ENCODE measurements around the gene ASPSCR1. TPM values are rescaled to one million over a fixed set of nuclear protein-coding genes. Genes with fewer than 3 reads are reported as not detected.

Gene ASPSCR1
- total and polyA plus RNA-seq, 10 of the 15 experiments (the other 5 are each of a cell fraction or from before 2014, with no cell fraction given) = 1.5 to 48.4 (median 25.4) TPM

- H3K4me3 ChIP-seq = no peak overlapping the region
- no peak overlapping the region for H3K9ac ChIP-seq (ENCODE audit: control insufficient read depth, insufficient read depth, low read length)
- ChIA-PET POLR2A (interaction anchor here (2.4 kb wide), 1 partner anchor 17 kb away, joined by 6 read pairs; the partner anchor contains the start of gene DCXR), CTCF (no interaction called here), RAD21 (ENCODE audit: unreplicated experiment) (no interaction called here), SMC1A (ENCODE audit: uncharacterized antibody, unreplicated experiment) (no interaction called here)
- in situ Hi-C loops (cut with MboI) (no loop called here), intact Hi-C loops (cut with micrococcal nuclease; ENCODE audit: unreplicated experiment) (loop anchor here (5.0 kb wide), 1 partner anchor 43 kb away; the partner anchor contains the start of gene FASN)
- no peaks in the 10 kb centered on the region for H3K27me3 ChIP-seq (replicated peaks in 1 of 2; ENCODE audit: control insufficient read depth in 2 of 2, insufficient read depth in 2 of 2, low read length in 1 of 2)
- no peak overlapping the region for H3K27ac ChIP-seq (ENCODE audit: control insufficient read depth, insufficient read depth)
- ATAC-seq = no peak
- H3K36me3 ChIP-seq (ENCODE audit: control insufficient read depth in 2 of 2, insufficient read depth in 2 of 2, low read length in 1 of 2) = peaks cover 0 to 19% of the 10 kb centered on the region in 2 experiments
- H4K20me1 ChIP-seq (ENCODE audit: control insufficient read depth, insufficient read depth) = no peaks in the 10 kb centered on the region
- TF ChIP-seq SUPT20H (IDR thresholded peaks at IDR 0.05; ENCODE audit: borderline replicate concordance, control insufficient read depth, low read depth, low read length) = no peak
- no peak for TF ChIP-seq POU2F2 (IDR thresholded peaks at IDR 0.05; ENCODE audit: borderline replicate concordance, low read depth, low read length)
- TF ChIP-seq BCL3 (IDR thresholded peaks at IDR 0.05; ENCODE audit: borderline replicate concordance, insufficient read depth, low read depth, low read length, poor library complexity, severe bottlenecking) = no peak
- TF ChIP-seq YBX1 (IDR thresholded peaks at IDR 0.05) = no peak
- TF ChIP-seq FOXM1 (IDR thresholded peaks at IDR 0.05; ENCODE audit: low read depth, low read length) = no peak
- no peak for TF ChIP-seq TAF1 (IDR thresholded peaks at IDR 0.05; ENCODE audit: borderline replicate concordance, low read depth, low read length)
- TF ChIP-seq KAT2A (conservative IDR thresholded peaks at IDR 0.05; ENCODE audit: control insufficient read depth, low read depth, low read length) = no peak
- TF ChIP-seq POLR2AphosphoS2 (IDR thresholded peaks at IDR 0.05; ENCODE audit: low read depth, low read length) = no peak
- no peak for TF ChIP-seq MTA2 (IDR thresholded peaks at IDR 0.05; ENCODE audit: low read depth)
- no peak for TF ChIP-seq IRF3 (IDR thresholded peaks at IDR 0.05)
- TF ChIP-seq NKRF (conservative IDR thresholded peaks at IDR 0.05) = no peak
- TF ChIP-seq PBX3 (IDR thresholded peaks at IDR 0.05; ENCODE audit: insufficient replicate concordance, low read depth, low read length) = no peak
- no peak for TF ChIP-seq SMARCA5 (IDR thresholded peaks at IDR 0.05)
- TF ChIP-seq EGR1 (IDR thresholded peaks at IDR 0.05; ENCODE audit: borderline replicate concordance in 1 of 2, low read depth in 2 of 2, low read length in 2 of 2) = no peak
- TF ChIP-seq SIN3A (IDR thresholded peaks at IDR 0.05; ENCODE audit: low read depth, low read length) = no peak
- TF ChIP-seq BCL11A (IDR thresholded peaks at IDR 0.05; ENCODE audit: low read depth, low read length) = no peak
- WGBS (ENCODE audit: insufficient coverage, insufficient replicate concordance, low lambda C conversion rate, missing lambda C conversion rate) = 97% methylated on average over 37 of the region's 38 CpGs
- H3K4me2 ChIP-seq (ENCODE audit: control insufficient read depth, insufficient read depth) = no peak overlapping the region
- no peaks in the 10 kb centered on the region for H3K9me3 ChIP-seq (replicated peaks; ENCODE audit: control insufficient read depth, insufficient read depth, low read length)
- no peak overlapping the region for H2AFZ ChIP-seq (ENCODE audit: control insufficient read depth, low read depth, low read length)
- peaks cover 14% of the 10 kb centered on the region for H3K79me2 ChIP-seq (ENCODE audit: control insufficient read depth, insufficient read depth, low read length)
- no TSS peak for BruUV-seq (replicated peaks)
- peaks cover 4% of the 10 kb centered on the region for H3K4me1 ChIP-seq (ENCODE audit: control insufficient read depth, insufficient read depth, low read length)
- DNase-seq (ENCODE audit: low read depth, low spot score) = no peak
- FAIRE-seq = no peak
These were observed 77.1 kb downstream of the ASPSCR1 start for GRCh38 chr17:82054351-82055022.
